Suprapubic skin (tissue), 4 donors: ENCODE results near the gene GHRH. TPM values are rescaled to one million over a fixed set of nuclear protein-coding genes. Genes with fewer than 3 reads are reported as not detected.
A peak's percentile ranks its signal among the peaks of the same experiment; 100 is the strongest.

ENCODE experiments used
- DNase-seq, 2 donors: peaks; one replicate each; pipeline ENCODE4 v3.0.0-alpha.2; 2019; ENCODE audit warnings: low spot score in 2 of 2
- H3K27ac ChIP-seq: fragments of 200-600 bp; sonication (generic); one replicate; pipeline ENCODE4 v1.5.1; 2019
- H3K27me3 ChIP-seq: fragments of 200-600 bp; sonication (generic); one replicate; pipeline ENCODE4 v1.5.1; 2019
- H3K36me3 ChIP-seq: fragments of 200-600 bp; sonication (generic); one replicate; pipeline ENCODE4 v1.5.1; 2019
- H3K4me1 ChIP-seq: fragments of 200-600 bp; sonication (generic); one replicate; pipeline ENCODE4 v1.5.1; 2019
- H3K4me3 ChIP-seq: fragments of 200-600 bp; sonication (generic); one replicate; pipeline ENCODE4 v1.5.1; 2019; ENCODE audit warnings: mild to moderate bottlenecking
- H3K9me3 ChIP-seq: fragments of 200-600 bp; sonication (generic); one replicate; pipeline ENCODE4 v1.5.1; 2019
- CTCF ChIP-seq, 2 donors: fragments of 200-600 bp in 1 of 2; fragments of 450-650 bp in 1 of 2; sonication (generic) in 1 of 2; IDR thresholded peaks; one replicate each; pipeline ENCODE4 v1.5.1; 2016 to 2019; ENCODE audit warnings: antibody characterized with exemption in 2 of 2, mild to moderate bottlenecking in 1 of 2, moderate library complexity in 1 of 2
- EP300 ChIP-seq: sonication (generic); formaldehyde crosslinking; IDR thresholded peaks from one replicate; pipeline ENCODE4 v1.6.1; 2017; ENCODE audit warnings: antibody characterized with exemption
- POLR2A ChIP-seq, 2 donors: fragments of 450-650 bp; IDR thresholded peaks; one replicate each; pipeline ENCODE4 v1.6.1; 2017; ENCODE audit warnings: antibody characterized with exemption in 2 of 2, mild to moderate bottlenecking in 2 of 2, moderate library complexity in 2 of 2
- POLR2AphosphoS5 ChIP-seq, 3 donors: sonication (generic); formaldehyde crosslinking; IDR thresholded peaks; one replicate each; pipeline ENCODE4 v1.6.1; 2017; ENCODE audit warnings: antibody characterized with exemption in 3 of 3
- WGBS: methylation state at CpG from one replicate; pipeline ENCODE4 v1.1.5; 2018; 5-methylcytosine and 5-hydroxymethylcytosine counted together
- total RNA-seq, 4 donors: library from RNA; depleted of rRNA; stranded (reverse); fragments of >200 nt; gene quantifications; one replicate each; pipeline ENCODE4 v1.1.0, GENCODE V29; 2016

The GHRH gene
- total RNA-seq, 4 donors from 2014 or later: not detected

GRCh38 chr20:37235065-37235464 lies 26.5 kb downstream of the GHRH start:
- TF ChIP-seq POLR2AphosphoS5 (IDR thresholded peaks at IDR 0.05) (no peak), CTCF (IDR thresholded peaks at IDR 0.05) (no peak)
- WGBS: 78% methylated on average over 6 of the region's 6 CpGs
- DNase-seq: peak in 1 of 2 donors; percentile 9
- peaks cover 5% of the 10 kb centered on the region for H3K4me1 ChIP-seq
- H3K9me3 ChIP-seq: no peaks in the 10 kb centered on the region
- H3K27me3 ChIP-seq: no peaks in the 10 kb centered on the region
- no peak overlapping the region for H3K27ac ChIP-seq
- H3K36me3 ChIP-seq: peaks cover 97% of the 10 kb centered on the region
- no peak overlapping the region for H3K4me3 ChIP-seq

- Histone ChIP-seq H3K27ac (no peak overlapping the region), H3K36me3 (peaks cover 100% of the 10 kb centered on the region), H3K4me3 (no peak overlapping the region), H3K27me3 (no peaks in the 10 kb centered on the region), H3K4me1 (no peaks in the 10 kb centered on the region), H3K9me3 (no peaks in the 10 kb centered on the region)
- TF ChIP-seq CTCF (IDR thresholded peaks at IDR 0.05): no peak
- TF ChIP-seq POLR2A (IDR thresholded peaks at IDR 0.05): no peak
- no peak for TF ChIP-seq EP300
- TF ChIP-seq POLR2AphosphoS5 (IDR thresholded peaks at IDR 0.05): no peak
- WGBS: 69% methylated on average over 5 of the region's 5 CpGs
- DNase-seq: peak in 1 of 2 donors; percentile 4
Observed at GRCh38 chr20:37234254-37234581, 27.4 kb downstream of the GHRH start.

- no peaks in the 10 kb centered on the region for H3K9me3 ChIP-seq
- WGBS: 75% methylated on average over 10 of the region's 10 CpGs
- no peak overlapping the region for H3K27ac ChIP-seq
- TF ChIP-seq CTCF (IDR thresholded peaks at IDR 0.05) (no peak), POLR2A (IDR thresholded peaks at IDR 0.05) (no peak), EP300 (no peak), POLR2AphosphoS5 (IDR thresholded peaks at IDR 0.05) (no peak)
- no peaks in the 10 kb centered on the region for H3K4me1 ChIP-seq
- no peak overlapping the region for H3K4me3 ChIP-seq
- DNase-seq: peak in 1 of 2 donors; percentile 7
- peaks cover 98% of the 10 kb centered on the region for H3K36me3 ChIP-seq
- no peaks in the 10 kb centered on the region for H3K27me3 ChIP-seq
Observed at GRCh38 chr20:37233548-37234253, 27.9 kb downstream of the GHRH start.

GRCh38 chr20:37231947-37232630 lies 29.5 kb downstream of the GHRH start:
- Histone ChIP-seq H3K36me3 (peaks cover 98% of the 10 kb centered on the region), H3K4me3 (no peak overlapping the region), H3K27ac (no peak overlapping the region), H3K4me1 (peaks cover 15% of the 10 kb centered on the region), H3K9me3 (no peaks in the 10 kb centered on the region), H3K27me3 (no peaks in the 10 kb centered on the region)
- DNase-seq: peak in 1 of 2 donors; percentile 37
- TF ChIP-seq POLR2AphosphoS5 (IDR thresholded peaks at IDR 0.05) (no peak), CTCF (IDR thresholded peaks at IDR 0.05) (no peak), POLR2A (IDR thresholded peaks at IDR 0.05) (no peak), EP300 (no peak)
- WGBS: 92% methylated on average over 13 of the region's 13 CpGs

GRCh38 chr20:37230200-37230599 lies 31.4 kb downstream of the GHRH start:
- H3K4me1 ChIP-seq: peaks cover 19% of the 10 kb centered on the region
- DNase-seq: peak in 1 of 2 donors; percentile 7
- WGBS: 84% methylated on average over 6 of the region's 6 CpGs

More at GRCh38 chr20:37230200-37230599, 31.4 kb downstream of the GHRH start:
- H3K9me3 ChIP-seq: no peaks in the 10 kb centered on the region
- no peak overlapping the region for H3K4me3 ChIP-seq
- peaks cover 98% of the 10 kb centered on the region for H3K36me3 ChIP-seq
- no peak for TF ChIP-seq POLR2AphosphoS5 (IDR thresholded peaks at IDR 0.05)
- no peak for TF ChIP-seq EP300
- TF ChIP-seq CTCF (IDR thresholded peaks at IDR 0.05): no peak
- no peak for TF ChIP-seq POLR2A (IDR thresholded peaks at IDR 0.05)
- no peak overlapping the region for H3K27ac ChIP-seq
- H3K27me3 ChIP-seq: no peaks in the 10 kb centered on the region
